ENCODE data around the gene CACNA1B.

Gene CACNA1B

DNA sequence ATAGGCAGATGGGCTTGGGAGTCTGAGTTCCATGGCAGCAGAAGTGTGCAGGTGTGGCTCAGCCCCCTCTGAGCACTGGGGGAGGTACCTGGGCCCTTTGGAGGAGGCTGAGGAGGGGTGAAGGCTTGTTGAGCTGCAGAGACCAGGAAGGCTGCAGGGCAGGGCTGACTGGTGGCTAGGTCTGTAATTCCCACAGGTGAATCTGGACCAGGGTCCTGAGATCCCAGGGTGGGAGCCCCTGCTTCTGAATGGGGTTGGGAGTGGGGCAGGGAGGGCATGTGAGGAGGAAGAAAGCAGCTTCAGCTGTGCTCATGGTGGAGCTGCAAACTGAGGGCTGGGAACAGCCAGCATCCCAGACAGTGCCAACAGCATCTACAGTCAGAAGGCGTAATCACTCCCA, 111.1 kb downstream of the CACNA1B start:
- Histone ChIP-seq H3K9ac (ENCODE audit: low read length) (no peak overlapping the region), H4K91ac (ENCODE audit: low read length) (no peak overlapping the region), H3K4me3 (ENCODE audit: insufficient read depth in 1 of 2, low read depth in 1 of 2, low read length in 2 of 2) (no peak overlapping the region), H3K9me3 (ENCODE audit: control insufficient read depth, low read length) (no peaks in the 10 kb centered on the region), H2BK120ac (ENCODE audit: low read depth, low read length) (no peak overlapping the region), H2AK5ac (ENCODE audit: low read length, severe bottlenecking) (no peak overlapping the region), H3K36me3 (ENCODE audit: control insufficient read depth in 1 of 2, insufficient read depth in 2 of 2, low read depth in 1 of 2, low read length in 2 of 2) (no peaks in the 10 kb centered on the region), H2BK12ac (ENCODE audit: low read length in 2 of 2) (no peak overlapping the region), H4K8ac (ENCODE audit: low read length) (no peak overlapping the region), H3K4me1 (ENCODE audit: control insufficient read depth, insufficient read depth, low read depth, low read length) (no peaks in the 10 kb centered on the region), H3K27me3 (ENCODE audit: control insufficient read depth in 1 of 2, insufficient read depth in 1 of 2, low read length in 2 of 2) (peaks cover 0 to 4% of the 10 kb centered on the region in 2 experiments), H2AFZ (ENCODE audit: low read depth, low read length) (no peak overlapping the region), H3K79me1 (replicated peaks; ENCODE audit: low read length, poor library complexity, severe bottlenecking) (no peaks in the 10 kb centered on the region), H3K4me2 (ENCODE audit: low read length, poor library complexity, severe bottlenecking) (no peak overlapping the region), H2BK15ac (ENCODE audit: low read depth, poor library complexity, severe bottlenecking) (no peak overlapping the region), H2BK5ac (ENCODE audit: low read depth, low read length, poor library complexity, severe bottlenecking) (no peak overlapping the region), H3K27ac (ENCODE audit: low read length, poor library complexity, severe bottlenecking) (no peak overlapping the region), H3K14ac (ENCODE audit: low read length in 2 of 2) (no peak overlapping the region), H3K18ac (ENCODE audit: low read depth in 1 of 2, low read length in 2 of 2) (no peak overlapping the region), H3K4ac (ENCODE audit: low read depth in 1 of 2, low read length in 2 of 2) (no peak overlapping the region), H3K23ac (ENCODE audit: low read length in 2 of 2) (no peak overlapping the region)
- 80% methylated on average over 1 of the region's 1 CpG for whole genome bisulfite sequencing
- DNase-seq: no peak

DNA sequence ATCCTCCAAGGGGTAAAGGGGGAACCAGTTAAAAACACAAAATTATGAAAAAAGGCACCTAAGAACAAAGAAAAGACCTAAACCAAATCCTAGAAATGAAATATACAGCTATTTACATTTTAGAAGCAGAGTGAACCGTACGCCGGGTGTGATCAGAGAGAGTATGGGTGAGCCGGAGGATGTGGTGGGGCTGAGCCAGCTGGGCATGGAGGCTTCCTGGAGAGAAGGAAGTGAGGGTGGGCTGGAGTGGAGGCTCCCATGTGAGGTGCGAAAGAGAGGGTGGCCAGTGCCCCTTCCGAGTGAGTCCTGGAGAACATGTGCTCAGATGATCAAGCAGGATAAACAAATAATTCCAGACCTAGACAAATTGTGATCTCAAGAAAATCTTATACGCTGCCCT, 111.6 kb downstream of the CACNA1B start:
- Histone ChIP-seq H3K18ac (ENCODE audit: low read depth in 1 of 2, low read length in 2 of 2) (no peak overlapping the region), H3K4ac (ENCODE audit: low read depth in 1 of 2, low read length in 2 of 2) (no peak overlapping the region), H2BK15ac (ENCODE audit: low read depth, poor library complexity, severe bottlenecking) (no peak overlapping the region), H4K91ac (ENCODE audit: low read length) (no peak overlapping the region), H2AK5ac (ENCODE audit: low read length, severe bottlenecking) (no peak overlapping the region), H3K36me3 (ENCODE audit: control insufficient read depth in 1 of 2, insufficient read depth in 2 of 2, low read depth in 1 of 2, low read length in 2 of 2) (no peaks in the 10 kb centered on the region), H2AFZ (ENCODE audit: low read depth, low read length) (no peak overlapping the region), H2BK120ac (ENCODE audit: low read depth, low read length) (no peak overlapping the region), H3K23ac (ENCODE audit: low read length in 2 of 2) (no peak overlapping the region), H3K9me3 (ENCODE audit: control insufficient read depth, low read length) (no peaks in the 10 kb centered on the region), H3K4me1 (ENCODE audit: control insufficient read depth, insufficient read depth, low read depth, low read length) (no peaks in the 10 kb centered on the region), H3K27me3 (ENCODE audit: control insufficient read depth in 1 of 2, insufficient read depth in 1 of 2, low read length in 2 of 2) (peaks cover 0 to 4% of the 10 kb centered on the region in 2 experiments), H3K9ac (ENCODE audit: low read length) (no peak overlapping the region), H3K4me2 (ENCODE audit: low read length, poor library complexity, severe bottlenecking) (no peak overlapping the region), H3K4me3 (ENCODE audit: insufficient read depth in 1 of 2, low read depth in 1 of 2, low read length in 2 of 2) (no peak overlapping the region), H3K27ac (ENCODE audit: low read length, poor library complexity, severe bottlenecking) (no peak overlapping the region), H2BK5ac (ENCODE audit: low read depth, low read length, poor library complexity, severe bottlenecking) (no peak overlapping the region), H3K79me1 (replicated peaks; ENCODE audit: low read length, poor library complexity, severe bottlenecking) (no peaks in the 10 kb centered on the region), H2BK12ac (ENCODE audit: low read length in 2 of 2) (no peak overlapping the region), H4K8ac (ENCODE audit: low read length) (no peak overlapping the region), H3K14ac (ENCODE audit: low read length in 2 of 2) (no peak overlapping the region)
- no peak for DNase-seq
- 95% methylated on average over 5 of the region's 7 CpGs for WGBS

DNA sequence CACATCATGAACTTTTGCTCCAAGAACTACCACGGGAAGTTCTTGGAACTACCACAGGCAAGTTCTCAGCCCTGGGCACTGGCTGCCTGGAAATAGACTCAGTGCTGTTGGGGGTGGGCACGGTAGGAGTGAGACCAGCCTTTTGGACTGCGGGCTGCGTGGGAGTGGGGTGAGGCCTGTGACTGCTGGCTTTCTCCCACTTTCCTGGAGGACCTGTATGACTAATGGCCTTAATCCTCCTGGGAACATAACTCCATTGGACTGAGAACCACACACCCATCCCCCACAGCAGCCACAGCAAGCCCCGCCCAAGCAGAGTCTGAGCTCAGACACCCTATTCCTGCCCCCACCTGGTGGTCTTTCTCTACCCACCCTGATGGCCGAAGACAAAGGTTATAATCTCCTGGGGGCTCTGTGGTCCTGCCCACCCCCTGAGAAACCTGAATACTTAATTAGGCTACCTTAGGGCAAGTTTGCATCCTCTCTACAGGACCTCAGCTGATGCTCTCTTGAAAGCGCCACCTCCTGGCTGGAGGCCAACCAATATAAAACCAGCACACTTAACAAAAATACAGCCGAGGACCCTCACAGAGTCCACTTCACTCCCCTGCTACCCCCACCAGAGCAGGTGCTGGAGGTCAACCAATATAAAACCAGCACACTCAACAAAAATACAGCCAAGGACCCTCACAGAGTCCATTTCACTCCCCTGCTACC, 112.6 kb downstream of the CACNA1B start:
- no peak overlapping the region for H3K4ac ChIP-seq (ENCODE audit: low read depth in 1 of 2, low read length in 2 of 2)
- H3K9ac ChIP-seq (ENCODE audit: low read length): no peak overlapping the region
- H3K14ac ChIP-seq (ENCODE audit: low read length in 2 of 2): no peak overlapping the region
- H3K9me3 ChIP-seq (ENCODE audit: control insufficient read depth, low read length): no peaks in the 10 kb centered on the region
- no peak overlapping the region for H4K8ac ChIP-seq (ENCODE audit: low read length)
- no peak overlapping the region for H3K4me3 ChIP-seq (ENCODE audit: insufficient read depth in 1 of 2, low read depth in 1 of 2, low read length in 2 of 2)
- no peak overlapping the region for H3K4me2 ChIP-seq (ENCODE audit: low read length, poor library complexity, severe bottlenecking)
- H2BK120ac ChIP-seq (ENCODE audit: low read depth, low read length): no peak overlapping the region
- H2AK5ac ChIP-seq (ENCODE audit: low read length, severe bottlenecking): no peak overlapping the region
- H2BK15ac ChIP-seq (ENCODE audit: low read depth, poor library complexity, severe bottlenecking): no peak overlapping the region
- DNase-seq: no peak
- H3K27ac ChIP-seq (ENCODE audit: low read length, poor library complexity, severe bottlenecking): no peak overlapping the region
- no peaks in the 10 kb centered on the region for H3K36me3 ChIP-seq (ENCODE audit: control insufficient read depth in 1 of 2, insufficient read depth in 2 of 2, low read depth in 1 of 2, low read length in 2 of 2)
- H4K91ac ChIP-seq (ENCODE audit: low read length): no peak overlapping the region
- no peak overlapping the region for H2BK5ac ChIP-seq (ENCODE audit: low read depth, low read length, poor library complexity, severe bottlenecking)
- no peak overlapping the region for H2AFZ ChIP-seq (ENCODE audit: low read depth, low read length)
- H3K27me3 ChIP-seq (ENCODE audit: control insufficient read depth in 1 of 2, insufficient read depth in 1 of 2, low read length in 2 of 2): no peaks in the 10 kb centered on the region
- no peak overlapping the region for H2BK12ac ChIP-seq (ENCODE audit: low read length in 2 of 2)
- no peaks in the 10 kb centered on the region for H3K4me1 ChIP-seq (ENCODE audit: control insufficient read depth, insufficient read depth, low read depth, low read length)
- no peaks in the 10 kb centered on the region for H3K79me1 ChIP-seq (replicated peaks; ENCODE audit: low read length, poor library complexity, severe bottlenecking)
- H3K23ac ChIP-seq (ENCODE audit: low read length in 2 of 2): no peak overlapping the region
- H3K18ac ChIP-seq (ENCODE audit: low read depth in 1 of 2, low read length in 2 of 2): no peak overlapping the region
- 90% methylated on average over 8 of the region's 8 CpGs for WGBS

DNA sequence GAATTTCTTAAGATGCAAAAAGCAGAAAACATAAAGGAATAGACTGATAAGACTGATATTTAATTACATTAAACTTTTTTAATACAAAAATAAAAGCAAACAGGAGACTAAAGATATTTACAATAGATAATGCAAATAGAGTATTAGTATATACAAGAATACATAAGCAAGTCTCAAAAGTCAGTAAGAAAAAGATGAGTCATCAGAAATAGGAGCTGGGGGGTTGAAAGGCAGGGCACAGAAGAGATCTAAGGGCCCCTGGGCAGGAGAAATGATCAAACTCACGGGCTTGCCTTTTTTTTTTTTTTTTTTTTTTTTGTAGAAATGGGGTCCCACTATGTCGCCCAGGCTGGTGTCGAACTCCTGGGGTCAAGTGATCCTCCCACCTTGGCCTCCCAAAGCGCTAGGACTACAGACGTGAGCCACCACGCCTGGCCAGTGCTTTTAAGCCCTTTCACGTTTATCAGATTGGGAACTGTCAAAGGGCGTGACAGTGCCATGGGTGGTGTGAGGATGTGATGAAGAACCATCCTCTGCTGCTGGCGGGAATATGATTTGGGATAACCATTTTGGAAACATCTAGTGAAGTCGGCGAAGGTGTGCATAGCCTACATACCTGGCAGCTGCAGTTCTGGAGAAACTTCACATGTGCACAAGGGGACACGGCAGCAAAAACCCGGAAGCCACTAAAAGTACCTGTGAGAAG, 126.1 kb downstream of the CACNA1B start:
- no peak overlapping the region for H3K23ac ChIP-seq (ENCODE audit: low read length in 2 of 2)
- 84% methylated on average over 13 of the region's 13 CpGs for WGBS

More for the DNA sequence above, 126.1 kb downstream of the CACNA1B start:
- DNase-seq: no peak
- Histone ChIP-seq H3K4me2 (ENCODE audit: low read length, poor library complexity, severe bottlenecking) (no peak overlapping the region), H2BK15ac (ENCODE audit: low read depth, poor library complexity, severe bottlenecking) (no peak overlapping the region), H2BK5ac (ENCODE audit: low read depth, low read length, poor library complexity, severe bottlenecking) (no peak overlapping the region), H3K9ac (ENCODE audit: low read length) (no peak overlapping the region), H3K36me3 (ENCODE audit: control insufficient read depth in 1 of 2, insufficient read depth in 2 of 2, low read depth in 1 of 2, low read length in 2 of 2) (no peaks in the 10 kb centered on the region), H3K9me3 (ENCODE audit: control insufficient read depth, low read length) (no peaks in the 10 kb centered on the region), H2AK5ac (ENCODE audit: low read length, severe bottlenecking) (no peak overlapping the region), H3K27ac (ENCODE audit: low read length, poor library complexity, severe bottlenecking) (no peak overlapping the region), H2AFZ (ENCODE audit: low read depth, low read length) (no peak overlapping the region), H3K27me3 (ENCODE audit: control insufficient read depth in 1 of 2, insufficient read depth in 1 of 2, low read length in 2 of 2) (peaks cover 0 to 4% of the 10 kb centered on the region in 2 experiments), H3K4me1 (ENCODE audit: control insufficient read depth, insufficient read depth, low read depth, low read length) (no peaks in the 10 kb centered on the region), H3K79me1 (replicated peaks; ENCODE audit: low read length, poor library complexity, severe bottlenecking) (no peaks in the 10 kb centered on the region), H2BK12ac (ENCODE audit: low read length in 2 of 2) (no peak overlapping the region), H3K4me3 (ENCODE audit: insufficient read depth in 1 of 2, low read depth in 1 of 2, low read length in 2 of 2) (no peak overlapping the region), H4K8ac (ENCODE audit: low read length) (no peak overlapping the region), H2BK120ac (ENCODE audit: low read depth, low read length) (no peak overlapping the region), H3K14ac (ENCODE audit: low read length in 2 of 2) (no peak overlapping the region), H4K91ac (ENCODE audit: low read length) (no peak overlapping the region), H3K4ac (ENCODE audit: low read depth in 1 of 2, low read length in 2 of 2) (no peak overlapping the region), H3K18ac (ENCODE audit: low read depth in 1 of 2, low read length in 2 of 2) (no peak overlapping the region)
